GM19043 (cell line): ENCODE data around the gene CSF1R.
"Not testable (repeated sequence)": the region's sequence is repeated elsewhere in the genome, so short reads cannot be mapped to it uniquely, and the experiment has no call there.

ENCODE experiments used
- ATAC-seq: cut with Tn5 transposase; IDR thresholded peaks from one replicate; pipeline ENCODE4 v1.9.1; 2021; ENCODE audit warnings: low read depth; ENCODE audit not compliant: unreplicated experiment

Gene CSF1R

GRCh38 chr5:150105928-150106615 lies 19.7 kb upstream of the CSF1R start:
- no peak for ATAC-seq

GRCh38 chr5:150104550-150104870 lies 18.2 kb upstream of the CSF1R start:
- ATAC-seq = no peak

- no peak for ATAC-seq
Observed at GRCh38 chr5:150103678-150104549, 17.6 kb upstream of the CSF1R start.

- no peak for ATAC-seq
Observed at GRCh38 chr5:150101023-150101422, 14.7 kb upstream of the CSF1R start.

- ATAC-seq = no peak
Observed at GRCh38 chr5:150097152-150097551, 10.8 kb upstream of the CSF1R start.

- ATAC-seq = no peak
Observed at GRCh38 chr5:150092159-150092787, 5.9 kb upstream of the CSF1R start.

GRCh38 chr5:150085191-150085912 lies 1.0 kb downstream of the CSF1R start:
- ATAC-seq = no peak

GRCh38 chr5:150084754-150085153 lies 1.6 kb downstream of the CSF1R start:
- ATAC-seq = not testable (repeated sequence)

- no peak for ATAC-seq
Observed at GRCh38 chr5:150082889-150083288, 3.5 kb downstream of the CSF1R start.

- no peak for ATAC-seq
Observed at GRCh38 chr5:150082374-150082773, 4.0 kb downstream of the CSF1R start.

- peak; percentile 83 for ATAC-seq
Observed at GRCh38 chr5:150081541-150082283, 4.6 kb downstream of the CSF1R start.

GRCh38 chr5:150080696-150081435 lies 5.5 kb downstream of the CSF1R start:
- no peak for ATAC-seq

- ATAC-seq = no peak
Observed at GRCh38 chr5:150079909-150080461, 6.4 kb downstream of the CSF1R start.

GRCh38 chr5:150078802-150079689 lies 7.3 kb downstream of the CSF1R start:
- no peak for ATAC-seq

- ATAC-seq = no peak
Observed at GRCh38 chr5:150077996-150078801, 8.2 kb downstream of the CSF1R start.

GRCh38 chr5:150077060-150077459 lies 9.3 kb downstream of the CSF1R start:
- ATAC-seq = no peak

GRCh38 chr5:150075806-150076205 lies 10.5 kb downstream of the CSF1R start:
- no peak for ATAC-seq
